NCI-H345 treated with DMSO at 0.1 percent for 48 hours (cell line): ENCODE measurements around the gene NFKB1.

Source experiments
- DNase-seq: peaks from one replicate; lab custom pipeline; 2025; ENCODE audit not compliant: unreplicated experiment; lab: John Stamatoyannopoulos, UW

NFKB1 gene

DNA sequence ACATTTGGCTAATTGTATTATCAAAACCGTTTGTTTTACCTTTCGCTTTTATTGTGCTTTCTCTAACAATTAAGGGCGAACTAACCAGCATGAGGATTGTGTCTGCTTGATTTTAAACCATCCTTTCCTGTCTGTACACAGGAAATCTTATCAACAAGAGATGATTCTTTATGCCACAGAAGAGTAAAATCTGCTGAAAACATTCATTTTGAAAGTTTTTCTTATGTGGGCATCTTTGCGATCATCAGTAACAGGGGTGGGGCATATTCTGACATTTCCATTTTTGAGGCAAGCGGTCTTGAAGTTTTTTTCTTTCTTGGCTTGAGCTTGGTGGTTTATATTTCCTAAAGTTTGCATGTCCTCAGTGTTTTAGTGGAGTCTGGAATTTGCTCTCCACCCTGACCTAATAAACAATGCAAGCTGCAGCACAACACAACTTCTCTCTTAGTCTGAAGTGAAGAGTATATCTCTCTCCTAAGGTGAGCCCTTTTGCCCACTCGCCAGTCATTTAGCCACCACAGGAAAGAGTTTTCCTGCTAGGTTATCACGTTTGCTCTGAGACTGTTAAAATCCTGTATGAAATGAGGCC is 26.6 kb downstream of the NFKB1 start:
- no peak for DNase-seq

DNA sequence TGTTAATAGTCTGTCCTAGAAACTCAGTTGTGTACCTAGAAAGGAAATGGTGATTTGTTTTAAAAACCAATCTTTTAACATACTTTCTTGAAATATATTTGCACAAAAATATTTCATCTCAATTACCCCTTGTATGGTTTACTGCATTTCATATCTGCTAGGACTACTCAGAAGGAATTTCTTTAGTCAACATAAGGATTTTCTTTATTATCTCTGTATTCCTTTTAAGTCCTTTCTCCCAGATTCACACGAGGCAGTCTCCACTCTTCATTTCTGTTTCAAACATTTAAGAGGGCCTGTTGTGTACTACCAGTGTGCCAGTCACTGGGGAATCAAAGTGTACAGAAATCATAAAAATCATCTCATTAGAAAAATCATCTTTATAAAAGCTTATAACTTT is 28.8 kb downstream of the NFKB1 start:
- no peak for DNase-seq

DNA sequence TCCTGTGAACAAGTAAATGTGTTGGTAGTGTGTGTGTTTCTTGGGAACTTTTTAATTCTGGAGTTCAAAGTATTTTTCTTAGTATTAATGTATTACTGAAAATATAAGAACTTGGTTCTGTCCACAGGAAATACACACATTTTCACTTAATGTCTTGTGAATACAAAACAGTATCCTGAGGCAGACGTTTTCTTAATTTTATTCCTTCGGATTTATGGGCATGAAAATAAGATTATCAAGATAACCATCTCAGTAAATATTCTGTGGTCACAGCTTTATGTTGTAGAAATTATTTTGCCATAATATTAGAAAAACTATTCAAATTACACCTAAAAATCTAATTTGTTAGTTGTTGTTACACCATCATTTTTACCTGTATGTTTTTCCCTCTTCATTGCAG is 29.8 kb downstream of the NFKB1 start:
- no peak for DNase-seq

DNA sequence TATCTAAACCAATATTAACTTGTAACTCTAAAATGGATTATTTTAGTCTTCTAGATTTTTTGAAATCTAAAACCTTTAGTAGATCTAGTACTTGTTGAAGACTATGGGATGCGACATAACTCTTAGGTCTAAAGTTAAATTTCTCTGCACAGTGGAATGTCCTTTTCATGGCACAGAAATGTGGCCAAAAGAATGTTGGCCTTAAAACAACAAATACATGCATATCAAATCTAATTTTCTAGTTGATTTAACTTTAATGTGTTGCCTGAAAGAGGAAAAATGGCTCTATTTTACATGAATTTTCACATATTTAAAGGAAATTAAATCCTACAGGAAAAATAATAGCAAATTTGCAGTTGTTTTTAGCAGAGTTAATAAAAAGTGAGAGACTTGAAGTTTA is 30.3 kb downstream of the NFKB1 start:
- no peak for DNase-seq

DNA sequence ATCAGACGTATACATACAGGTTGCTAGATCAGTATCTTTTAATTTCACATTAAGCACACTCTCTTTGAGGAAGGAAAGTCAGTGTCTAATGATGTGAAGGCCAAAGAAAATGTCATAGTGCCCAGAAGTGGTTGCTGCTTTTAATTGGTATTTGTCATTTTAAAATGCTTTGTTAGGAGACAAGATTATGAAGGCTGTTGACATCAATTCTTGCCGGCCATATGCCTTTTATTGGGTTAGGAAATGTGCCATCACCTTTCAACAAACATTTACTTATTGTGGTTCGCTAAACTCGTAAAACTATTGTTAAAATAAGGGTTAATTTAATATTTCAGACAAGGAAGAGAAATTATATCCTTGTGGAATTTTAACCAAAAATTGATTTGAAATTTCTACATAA is 32.2 kb downstream of the NFKB1 start:
- DNase-seq, result no peak

DNA sequence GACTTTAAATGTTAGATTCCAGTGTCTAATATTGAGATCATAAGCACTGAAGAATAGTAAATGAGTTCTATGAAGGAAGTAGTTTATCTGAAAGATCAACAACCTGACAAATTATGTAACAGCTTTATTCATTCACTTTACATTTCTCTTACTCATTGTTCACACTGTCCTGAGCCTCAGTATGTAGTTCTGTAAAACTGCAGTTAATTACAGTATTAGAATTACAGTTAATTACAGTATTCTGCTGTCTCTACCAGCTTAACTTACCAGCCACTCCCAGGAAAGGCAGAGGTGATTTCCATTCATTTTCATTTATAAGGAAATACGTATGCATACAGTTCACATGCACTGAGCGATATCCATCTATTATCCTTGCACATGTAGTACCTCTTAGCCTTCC is 32.7 kb downstream of the NFKB1 start:
- DNase-seq, result no peak

DNA sequence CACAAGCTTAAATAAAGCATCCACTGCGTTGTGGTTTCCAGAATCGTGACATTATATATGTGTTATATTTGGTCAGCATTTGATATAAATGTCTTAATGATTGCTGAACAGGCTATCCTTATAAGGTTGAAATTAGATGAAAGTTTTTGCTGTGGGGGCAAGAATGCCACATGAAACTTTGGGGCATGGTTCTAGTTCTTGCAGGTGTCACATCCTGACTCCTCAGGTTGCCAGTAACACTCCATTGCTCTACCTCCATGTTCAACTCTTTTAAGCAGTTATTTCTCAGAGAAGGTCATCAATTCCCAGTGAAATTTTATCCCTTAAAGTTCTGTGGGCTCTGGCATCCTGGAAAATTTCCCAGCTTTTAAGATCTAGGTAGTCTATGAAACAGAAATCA is 33.7 kb downstream of the NFKB1 start:
- no peak for DNase-seq

DNA sequence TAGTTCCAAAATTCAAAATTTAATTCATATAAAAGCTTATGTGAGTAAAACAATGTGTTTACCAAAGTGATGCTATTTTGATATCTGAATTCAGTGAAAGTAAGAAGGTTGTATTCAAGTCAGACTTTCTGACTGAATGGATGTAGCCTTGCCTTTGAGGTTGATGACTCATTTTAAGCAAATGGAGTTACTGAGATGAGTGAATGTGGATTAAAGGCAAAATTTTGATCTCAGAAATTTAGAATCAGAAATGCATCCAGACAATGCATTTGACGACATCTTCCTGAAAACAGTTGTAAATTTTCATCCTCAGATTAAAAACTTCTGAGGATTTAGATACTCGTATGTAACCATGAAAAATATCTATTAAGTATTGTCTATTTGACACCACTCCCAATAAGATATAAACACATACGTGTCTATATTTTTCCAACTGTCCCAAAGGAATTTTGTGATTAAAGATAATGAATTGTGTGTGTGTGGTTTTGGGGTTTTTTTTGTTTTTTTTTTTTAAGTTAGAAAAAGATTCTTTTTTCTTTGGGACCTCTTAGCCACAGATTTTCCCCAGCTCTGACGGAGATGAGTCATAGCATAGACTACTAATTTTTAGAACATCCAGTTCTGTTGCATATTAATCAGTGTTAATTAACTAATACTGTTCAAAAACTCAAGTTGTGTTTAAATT is 34.4 kb downstream of the NFKB1 start:
- DNase-seq, result no peak

DNA sequence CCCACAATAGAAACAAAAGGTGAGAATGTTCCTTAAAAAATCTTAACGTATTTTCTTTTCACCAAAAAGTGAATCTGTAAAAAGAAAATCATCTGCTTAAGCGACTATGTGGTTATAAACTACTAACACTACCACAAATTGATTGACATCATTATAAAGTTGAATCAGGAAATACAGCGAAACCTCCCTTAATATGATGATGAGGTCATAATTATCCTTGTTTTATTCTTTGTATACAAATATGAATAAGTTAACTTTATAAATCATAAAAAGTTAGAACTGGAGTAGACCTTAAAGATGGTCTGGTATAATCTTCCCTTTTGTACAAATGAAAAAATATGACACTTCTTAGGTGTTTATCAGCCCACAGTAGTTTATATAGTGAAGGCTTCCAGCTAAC is 35.6 kb downstream of the NFKB1 start:
- no peak for DNase-seq

DNA sequence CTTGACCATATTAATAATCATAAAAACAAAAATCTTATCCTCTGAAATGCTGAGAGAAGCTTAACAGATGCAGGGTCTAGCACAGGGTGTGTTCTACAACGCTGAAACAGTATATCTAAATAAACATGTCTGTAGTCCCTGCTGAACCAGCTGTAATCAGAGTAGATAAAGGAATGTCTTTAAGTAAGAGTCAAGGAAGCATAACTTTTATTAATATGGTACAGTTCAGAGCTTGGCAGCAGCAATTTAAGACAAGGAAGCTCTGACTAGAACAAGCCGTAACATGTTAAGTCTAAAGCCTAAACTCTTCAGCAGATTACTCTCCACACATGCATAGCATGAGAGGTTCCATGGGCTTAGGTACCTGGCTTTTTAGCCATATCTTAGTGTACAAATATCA is 36.1 kb downstream of the NFKB1 start:
- no peak for DNase-seq

DNA sequence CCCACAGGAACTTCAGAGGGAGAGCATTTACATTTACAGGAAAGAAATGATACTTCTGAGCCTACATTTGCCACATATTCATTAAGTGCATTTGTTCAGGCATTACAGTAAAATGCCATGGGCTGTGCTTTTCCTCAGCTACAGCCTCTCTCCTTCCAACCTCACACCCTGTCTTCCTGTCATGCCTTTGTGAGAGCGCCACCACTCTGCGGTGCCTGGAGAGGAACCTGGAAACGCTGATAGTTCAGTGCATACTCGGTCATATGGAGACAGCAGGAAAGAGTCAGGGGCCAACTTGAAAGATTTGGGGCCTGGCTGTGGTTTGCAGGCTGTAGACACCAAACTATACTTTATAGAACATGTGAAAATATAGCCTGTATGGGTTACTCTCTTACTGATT is 40.5 kb downstream of the NFKB1 start:
- DNase-seq, result no peak

DNA sequence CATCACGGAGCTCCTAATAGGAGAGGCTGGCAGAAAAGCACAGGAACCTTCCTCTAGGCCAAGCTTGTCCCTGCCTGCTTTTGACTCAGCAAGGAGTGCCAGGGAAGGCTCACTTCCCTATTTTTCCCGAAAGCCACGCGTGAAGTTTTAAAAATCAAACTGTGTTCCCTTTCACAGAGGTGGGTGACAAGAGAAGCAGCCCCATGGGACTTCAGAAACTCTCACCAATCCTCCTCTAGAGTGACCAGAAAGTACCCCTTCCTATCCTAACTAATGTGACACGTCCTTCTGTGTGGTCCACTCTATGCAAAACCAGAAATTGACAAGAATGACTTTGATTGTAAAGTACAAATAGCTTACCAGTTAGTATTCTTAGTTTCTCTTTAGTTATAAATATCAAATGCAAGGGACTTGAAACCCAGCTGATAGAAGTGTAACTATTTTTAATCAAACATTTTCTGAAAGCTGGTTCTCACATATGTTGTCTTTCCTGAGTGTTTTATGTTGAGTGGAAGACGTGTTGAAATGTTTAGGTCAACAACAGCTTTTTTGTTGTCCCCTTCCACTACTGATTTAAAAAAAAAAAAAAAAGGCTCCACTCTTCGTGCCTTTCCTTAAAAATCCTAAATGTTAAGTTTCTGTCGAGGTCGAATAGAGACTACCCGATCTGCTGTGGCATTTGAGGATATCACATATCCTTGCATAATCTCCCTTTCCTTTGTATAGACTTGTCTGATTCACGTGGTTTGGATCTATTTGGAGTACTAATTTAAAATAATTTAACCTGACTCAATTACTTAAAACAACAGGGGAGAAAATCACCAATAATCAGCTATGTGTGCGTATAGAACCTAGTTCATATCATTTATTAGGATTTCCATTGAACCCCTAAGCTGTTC is 42.1 kb downstream of the NFKB1 start:
- no peak for DNase-seq

DNA sequence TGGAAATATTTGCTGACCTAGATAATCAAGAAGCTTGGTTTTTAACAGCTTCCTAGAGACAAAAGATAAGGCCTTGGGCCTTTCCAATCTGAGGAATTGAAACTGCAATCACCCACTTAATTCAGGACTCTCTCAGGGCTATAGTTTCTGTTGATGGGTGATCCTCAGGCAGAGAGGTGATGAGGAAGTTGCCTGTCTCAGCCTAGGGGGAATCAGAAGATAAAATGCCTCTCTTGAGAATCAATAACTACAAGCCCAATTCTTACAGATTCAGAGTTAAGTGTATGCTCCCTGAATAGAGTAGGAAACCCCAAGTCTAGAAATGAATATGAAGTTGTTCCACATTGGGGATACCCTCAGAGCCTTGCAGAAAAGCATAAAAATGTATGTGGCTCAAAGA is 45.5 kb downstream of the NFKB1 start:
- DNase-seq, result no peak

DNA sequence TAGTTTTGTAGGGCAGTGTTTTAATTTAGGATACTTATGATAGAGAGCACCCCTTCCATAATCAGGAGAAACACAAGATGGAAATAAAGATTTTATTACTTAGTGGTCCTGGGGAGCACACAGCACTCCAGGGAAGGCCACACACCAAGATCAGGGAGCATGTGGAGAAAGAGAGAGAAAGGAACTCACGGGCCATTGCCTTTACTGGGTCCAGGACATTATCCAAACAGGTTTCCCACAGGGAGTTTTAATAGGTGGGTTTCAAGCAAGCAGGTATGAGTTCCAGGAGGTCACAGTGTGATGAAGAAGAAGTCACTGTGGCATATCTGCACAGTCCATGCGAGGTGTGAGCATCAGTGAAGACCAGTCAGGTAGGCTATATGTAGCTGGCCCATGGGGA is 46.8 kb downstream of the NFKB1 start:
- DNase-seq, result no peak

DNA sequence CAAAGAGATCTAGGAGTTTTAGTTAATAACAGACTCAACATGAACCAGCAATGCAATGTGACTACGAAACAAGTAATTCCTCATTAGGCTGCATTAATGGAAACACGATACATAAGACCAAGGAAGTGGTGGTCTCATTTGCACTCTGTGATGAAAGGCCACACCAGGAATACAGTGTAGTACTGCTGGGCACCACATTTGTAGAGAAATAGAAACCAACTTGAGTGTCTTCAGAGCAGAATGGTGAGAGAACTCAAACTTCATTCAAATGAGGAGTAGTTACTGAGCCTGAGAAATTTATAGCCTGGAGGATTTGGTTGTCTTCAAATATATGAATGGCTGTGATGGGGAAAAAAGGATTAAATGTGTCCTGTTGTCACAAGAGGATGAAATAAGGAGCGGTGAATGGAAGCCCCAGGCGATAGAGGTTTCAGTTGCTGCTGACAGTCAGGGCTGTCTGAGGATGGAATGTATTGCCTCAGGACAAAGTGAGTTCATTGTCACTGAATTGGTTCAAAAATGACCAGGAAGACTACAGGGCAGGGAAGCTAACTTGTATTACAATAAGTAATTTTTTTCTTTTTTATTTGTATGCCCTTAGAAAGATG is 50.9 kb downstream of the NFKB1 start:
- DNase-seq, result no peak

DNA sequence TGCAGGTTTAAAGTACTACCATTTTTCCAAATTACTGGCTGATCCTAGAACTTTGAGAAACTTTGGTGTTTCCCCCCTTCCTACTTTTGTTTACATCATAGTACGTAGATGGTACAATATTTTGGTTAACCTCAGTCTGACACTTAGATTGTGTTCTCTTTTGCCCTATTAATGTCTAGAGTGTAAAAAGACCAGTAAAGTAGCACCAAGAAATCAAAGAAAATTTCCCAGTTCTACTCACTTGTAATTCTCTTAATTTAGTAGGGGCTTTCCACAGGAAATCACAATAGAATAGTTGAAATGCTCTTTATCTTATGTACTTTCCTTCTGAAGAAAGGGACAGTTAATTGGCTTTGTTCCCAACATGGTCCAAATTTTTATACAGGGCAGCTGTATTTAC is 51.6 kb downstream of the NFKB1 start:
- DNase-seq, result no peak

DNA sequence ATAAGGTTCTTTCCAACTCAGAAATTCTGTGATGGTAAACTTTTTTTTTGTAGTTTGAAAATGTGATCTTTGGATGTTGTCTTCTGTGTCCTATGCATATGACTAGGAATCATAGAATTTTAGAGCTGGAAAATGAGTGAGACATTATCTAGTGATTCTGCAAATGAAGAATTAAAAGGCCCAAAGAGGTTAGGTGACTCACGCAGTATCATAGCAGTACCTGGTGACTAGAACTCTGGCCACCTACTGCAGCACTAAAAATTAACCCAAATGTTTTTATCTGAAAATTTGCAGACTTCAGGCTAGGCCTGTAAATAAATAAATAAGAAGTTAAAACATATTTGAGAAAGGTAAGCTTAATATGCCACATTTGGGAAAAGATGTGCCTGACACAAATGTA is 52.8 kb downstream of the NFKB1 start:
- DNase-seq, result no peak

DNA sequence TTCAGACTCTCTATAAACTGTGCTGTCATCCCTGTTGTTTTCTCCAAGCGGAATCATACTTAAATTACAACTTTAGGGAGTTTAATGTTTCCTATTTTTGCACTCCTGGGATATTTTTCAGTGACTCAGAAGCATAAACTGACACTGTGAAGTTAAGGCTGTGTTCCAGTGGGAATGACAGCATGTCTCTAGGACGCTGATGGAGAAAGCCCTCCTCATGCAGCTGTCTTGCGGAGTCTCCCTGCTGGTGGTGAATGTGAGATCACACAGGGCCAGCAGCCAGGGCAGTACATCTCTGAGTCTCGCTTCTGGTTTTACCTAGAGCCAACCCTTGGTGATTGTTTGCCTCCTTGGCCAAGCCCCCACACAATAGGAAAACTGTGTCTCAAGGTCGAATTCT is 53.3 kb downstream of the NFKB1 start:
- no peak for DNase-seq

DNA sequence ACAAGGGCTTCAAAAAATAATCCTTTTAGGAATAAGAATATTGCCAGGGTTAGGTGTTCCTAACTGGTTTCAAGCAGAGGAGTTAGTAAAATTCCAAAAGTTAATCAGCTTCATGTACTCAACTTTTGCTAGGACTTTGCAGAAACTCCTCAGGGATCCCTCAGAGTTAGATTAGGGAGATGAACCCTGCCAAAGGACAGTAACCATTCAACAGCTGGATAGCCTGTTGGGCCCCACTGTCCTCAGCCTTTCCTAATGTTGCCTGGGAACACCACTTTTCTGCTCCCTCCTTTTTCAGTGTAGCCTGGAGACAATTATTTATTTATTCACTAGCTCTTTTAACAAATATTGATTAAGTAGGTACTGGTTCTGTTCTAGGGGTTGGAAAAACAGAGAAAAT is 53.8 kb downstream of the NFKB1 start:
- DNase-seq, result no peak

DNA sequence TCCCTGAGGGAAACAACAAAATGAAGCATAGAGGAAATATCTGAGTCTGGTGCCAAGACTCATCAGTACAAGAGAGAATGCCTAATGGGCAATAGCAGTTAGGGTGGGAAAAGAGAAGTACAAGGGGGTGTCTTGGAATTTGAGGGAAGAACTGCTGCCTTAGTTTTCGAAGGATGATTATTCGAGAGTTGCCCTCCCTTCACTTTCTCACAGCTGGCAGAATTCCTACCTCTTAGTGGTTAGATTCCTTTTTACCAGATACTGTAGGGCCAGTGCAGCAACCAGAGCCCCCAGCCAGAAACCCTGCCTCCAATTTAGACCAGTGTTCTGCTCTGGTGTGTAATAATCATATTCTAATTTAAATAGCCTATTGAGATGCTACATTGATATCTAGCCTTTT is 56.5 kb downstream of the NFKB1 start:
- no peak for DNase-seq

DNA sequence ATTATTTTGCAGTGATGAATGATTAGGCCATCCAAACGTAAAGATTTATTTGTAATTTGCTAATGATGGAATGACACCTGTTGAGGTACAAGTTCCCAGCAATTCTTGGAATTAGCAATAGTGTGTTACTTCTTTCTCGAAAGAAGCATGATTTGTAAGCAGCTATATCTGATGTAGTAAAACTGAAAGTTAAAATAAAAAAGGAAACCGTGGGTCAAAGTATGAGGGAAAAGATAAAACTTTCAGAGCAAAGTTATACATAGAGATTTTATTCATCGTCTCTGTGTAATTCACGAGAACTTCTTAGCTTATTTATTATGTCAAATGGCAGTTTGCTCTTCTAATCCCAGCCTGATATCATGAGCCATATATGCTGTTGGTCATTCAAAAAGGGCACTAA is 59.0 kb downstream of the NFKB1 start:
- no peak for DNase-seq
